GM23338 (cell line): Measurements from ENCODE around the gene KLHL41. TPM values are rescaled to one million over a fixed set of nuclear protein-coding genes. Genes with fewer than 3 reads are reported as not detected.

Experiments used
- ATAC-seq: fragments of 200-7000 bp; cut with Tn5 transposase; 3 replicates; pipeline ENCODE4 v1.9.1; 2020
- DNase-seq: peaks from one replicate; pipeline ENCODE4 v3.0.0-alpha.2; 2015; ENCODE audit warnings: low spot score
- H2AFZ ChIP-seq: fragments of 200-600 bp; sonication (generic); 2 replicates; pipeline ENCODE4 v1.8.0; 2016; ENCODE audit warnings: antibody characterized with exemption, mild to moderate bottlenecking, moderate library complexity
- H3F3A ChIP-seq: fragments of 200-600 bp; sonication (generic); replicated peaks from 2 replicates; pipeline ENCODE4 v1.8.0; 2017; ENCODE audit warnings: antibody characterized with exemption, mixed run types, low read depth
- H3K27ac ChIP-seq: fragments of 200-600 bp; sonication (generic); 2 replicates; pipeline ENCODE4 v1.6.1; 2016; ENCODE audit warnings: low read depth
- H3K27me3 ChIP-seq: fragments of 200-600 bp; sonication (generic); 2 replicates; pipeline ENCODE4 v1.8.0; 2016; ENCODE audit warnings: mild to moderate bottlenecking, mixed run types, moderate library complexity; ENCODE audit not compliant: insufficient read depth
- H3K36me3 ChIP-seq: fragments of 200-600 bp; sonication (generic); 2 replicates; pipeline ENCODE4 v1.8.0; 2016; ENCODE audit warnings: mild to moderate bottlenecking; ENCODE audit not compliant: insufficient read depth
- H3K4me1 ChIP-seq: fragments of 200-600 bp; sonication (generic); 2 replicates; pipeline ENCODE4 v1.8.0; 2016; ENCODE audit warnings: mild to moderate bottlenecking, moderate library complexity; ENCODE audit not compliant: insufficient read depth
- H3K4me2 ChIP-seq: fragments of 200-600 bp; sonication (generic); 2 replicates; pipeline ENCODE4 v1.7.1; 2017; ENCODE audit warnings: mixed run types
- H3K4me3 ChIP-seq: fragments of 200-600 bp; sonication (generic); 2 replicates; pipeline ENCODE4 v1.6.1; 2016; ENCODE audit warnings: mixed run types
- H3K79me2 ChIP-seq: fragments of 200-600 bp; sonication (generic); replicated peaks from 2 replicates; pipeline ENCODE4 v1.8.0; 2017; ENCODE audit warnings: mild to moderate bottlenecking; ENCODE audit not compliant: insufficient read depth
- H3K9me2 ChIP-seq: fragments of 200-600 bp; sonication (generic); 2 replicates; pipeline ENCODE4 v1.8.0; 2017; ENCODE audit not compliant: insufficient read depth
- H4K20me1 ChIP-seq: fragments of 200-600 bp; sonication (generic); replicated peaks from 2 replicates; pipeline ENCODE4 v1.8.0; 2017; ENCODE audit warnings: mild to moderate bottlenecking; ENCODE audit not compliant: insufficient read depth
- H3K27ac Mint-ChIP-seq: 2 replicates; pipeline ENCODE4 v1.8.0; 2020; ENCODE audit warnings: inconsistent platforms, mild to moderate bottlenecking, moderate library complexity, mixed read lengths
- H3K27me3 Mint-ChIP-seq: 3 replicates; pipeline ENCODE4 v1.8.0; 2022; ENCODE audit warnings: low read depth, mild to moderate bottlenecking, moderate library complexity, mixed read lengths, inconsistent platforms; ENCODE audit not compliant: insufficient read depth, poor library complexity
- H3K36me3 Mint-ChIP-seq: 3 replicates; pipeline ENCODE4 v1.8.0; 2021; ENCODE audit warnings: low read depth, mild to moderate bottlenecking, inconsistent platforms, moderate library complexity, mixed read lengths
- H3K4me1 Mint-ChIP-seq: 3 replicates; pipeline ENCODE4 v1.8.0; 2020; ENCODE audit warnings: mild to moderate bottlenecking, inconsistent platforms, mixed read lengths
- H3K4me3 Mint-ChIP-seq: 3 replicates; pipeline ENCODE4 v1.8.0; 2021; ENCODE audit warnings: moderate library complexity, mild to moderate bottlenecking, inconsistent platforms, mixed read lengths
- H3K9me3 Mint-ChIP-seq: 3 replicates; pipeline ENCODE4 v1.8.0; 2020; ENCODE audit warnings: moderate library complexity, mild to moderate bottlenecking, inconsistent platforms, mixed read lengths
- CTCF ChIP-seq, 2 experiments: fragments of 200-600 bp in 1 of 2; sonication (generic) in 1 of 2; conservative IDR thresholded peaks; 2 replicates each; pipeline versions ENCODE4 v1.5.1 to v1.6.1; 2016 to 2017; ENCODE audit warnings: antibody characterized with exemption in 2 of 2, low read depth in 2 of 2, mild to moderate bottlenecking in 2 of 2, moderate library complexity in 1 of 2
- EZH2 ChIP-seq: fragments of 200-600 bp; sonication (generic); IDR thresholded peaks from one replicate; pipeline ENCODE4 v1.8.0; 2017; ENCODE audit warnings: antibody characterized with exemption, mild to moderate bottlenecking, low read depth; ENCODE audit not compliant: unreplicated experiment
- EZH2phosphoT487 ChIP-seq: fragments of 200-600 bp; sonication (generic); IDR thresholded peaks from one replicate; pipeline ENCODE4 v1.8.1; 2018; ENCODE audit warnings: antibody characterized with exemption; ENCODE audit not compliant: unreplicated experiment
- JUNB ChIP-seq: IDR thresholded peaks from one replicate; pipeline ENCODE4 v1.6.1; 2016; ENCODE audit warnings: antibody characterized with exemption; ENCODE audit not compliant: unreplicated experiment
- NANOG ChIP-seq: IDR thresholded peaks from 2 replicates; pipeline ENCODE4 v1.6.1; 2016; ENCODE audit warnings: antibody characterized with exemption, borderline replicate concordance
- POLR2AphosphoS5 ChIP-seq: IDR thresholded peaks from 2 replicates; pipeline ENCODE4 v1.6.1; 2016; ENCODE audit warnings: antibody characterized with exemption, low read depth
- REST ChIP-seq: IDR thresholded peaks from one replicate; pipeline ENCODE4 v1.6.1; 2018; ENCODE audit warnings: antibody characterized with exemption; ENCODE audit not compliant: unreplicated experiment
- STAT1 ChIP-seq: IDR thresholded peaks from one replicate; pipeline ENCODE4 v1.6.1; 2016; ENCODE audit warnings: antibody characterized with exemption; ENCODE audit not compliant: unreplicated experiment
- ZNF114 ChIP-seq: fragments of 250-450 bp; sonication (Bioruptor Pico); IDR thresholded peaks from 2 replicates; pipeline ENCODE4 v1.5.0; 2020; ENCODE audit warnings: mild to moderate bottlenecking, moderate library complexity
- ZNF331 ChIP-seq: fragments of 250-450 bp; sonication (Bioruptor Pico); IDR thresholded peaks from 2 replicates; pipeline ENCODE4 v1.5.0; 2020; ENCODE audit warnings: low read depth, mild to moderate bottlenecking, moderate library complexity
- polyA plus RNA-seq: library from polyadenylated mRNA; unstranded; fragments of >200 nt; fragmentation: Nextera tagmentation; extraction: Ambion mirVana; gene quantifications from 2 replicates; pipeline ENCODE4 v1.2.1, GENCODE V29; 2016
- total RNA-seq: library from RNA; depleted of rRNA; stranded (reverse); fragments of >200 nt; shearing (Covaris generic); gene quantifications from 2 replicates; pipeline ENCODE4 v1.2.3, GENCODE V29; 2014

The KLHL41 gene
- total and polyA plus RNA-seq, 2 experiments from 2014 or later: not detected

DNA sequence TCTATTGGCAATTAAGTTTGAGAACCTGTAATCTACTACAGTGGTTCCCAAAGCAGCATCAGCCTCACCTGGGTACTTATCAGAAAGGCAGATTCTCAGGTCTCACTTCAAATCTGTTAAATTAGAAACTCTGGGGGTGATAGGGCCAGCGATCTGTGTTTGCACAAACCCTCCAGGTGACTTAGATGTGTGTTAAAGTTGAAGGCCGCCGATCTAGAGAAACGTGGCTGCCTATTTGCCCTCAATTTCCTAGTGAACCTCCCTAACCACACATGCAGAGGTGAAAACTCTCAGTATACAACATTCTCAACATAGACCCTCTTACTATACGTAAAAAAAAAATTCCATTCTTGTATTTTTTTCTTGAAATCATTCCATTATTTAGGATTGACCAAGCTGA is 14.2 kb downstream of the KLHL41 start:
- Histone ChIP-seq H3K4me3 (no peak overlapping the region), H3K79me2 (no peaks in the 10 kb centered on the region), H3K9me2 (no peaks in the 10 kb centered on the region), H3K4me2 (no peak overlapping the region), H2AFZ (no peak overlapping the region), H3F3A (no peaks in the 10 kb centered on the region), H3K4me1 (no peaks in the 10 kb centered on the region), H4K20me1 (no peaks in the 10 kb centered on the region), H3K27me3 (no peaks in the 10 kb centered on the region), H3K27ac (no peak overlapping the region), H3K36me3 (no peaks in the 10 kb centered on the region)
- no peaks in the 10 kb centered on the region for H3K27me3 Mint-ChIP-seq
- H3K9me3 Mint-ChIP-seq: no peaks in the 10 kb centered on the region
- DNase-seq: no peak
- H3K36me3 Mint-ChIP-seq: no peaks in the 10 kb centered on the region
- no peak overlapping the region for H3K4me3 Mint-ChIP-seq
- 0 out of 2 replicates have a peak overlapping the region, but pooled peaks have one; percentile 31 for H3K27ac Mint-ChIP-seq
- TF ChIP-seq STAT1 (no peak), ZNF331 (CRISPR knock-in tag) (no peak), CTCF (conservative IDR thresholded peaks at IDR 0.05; ENCODE audit: low read depth in 2 of 2) (no peak), REST (no peak), POLR2AphosphoS5 (no peak), EZH2 (no peak), ZNF114 (CRISPR knock-in tag) (no peak), NANOG (no peak), EZH2phosphoT487 (no peak)
- H3K4me1 Mint-ChIP-seq: no peaks in the 10 kb centered on the region
- no peak for ATAC-seq

- H3K27ac Mint-ChIP-seq: no peak overlapping the region
- no peak for DNase-seq
- Histone ChIP-seq H3K36me3 (peaks cover 2% of the 10 kb centered on the region; the same call in 1 of the 2 replicates), H3K79me2 (no peaks in the 10 kb centered on the region), H3K27ac (no peak overlapping the region), H3K9me2 (no peaks in the 10 kb centered on the region), H4K20me1 (no peaks in the 10 kb centered on the region), H3K4me2 (no peak overlapping the region), H3K4me1 (no peaks in the 10 kb centered on the region), H2AFZ (no peak overlapping the region), H3K27me3 (no peaks in the 10 kb centered on the region), H3K4me3 (no peak overlapping the region), H3F3A (no peaks in the 10 kb centered on the region)
- TF ChIP-seq STAT1 (no peak), EZH2phosphoT487 (no peak), JUNB (no peak), CTCF (conservative IDR thresholded peaks at IDR 0.05; ENCODE audit: low read depth in 2 of 2) (no peak)
- H3K4me3 Mint-ChIP-seq: no peak overlapping the region
- no peaks in the 10 kb centered on the region for H3K9me3 Mint-ChIP-seq
- ATAC-seq: no peak
- H3K27me3 Mint-ChIP-seq: no peaks in the 10 kb centered on the region
- peaks cover 6% of the 10 kb centered on the region; the same call in 2 of the 3 replicates for H3K36me3 Mint-ChIP-seq
- H3K4me1 Mint-ChIP-seq: no peaks in the 10 kb centered on the region
Measured at GRCh38 chr2:169525434-169525833, 15.9 kb downstream of the KLHL41 start.
